HL-60 (cell line): ENCODE results near the gene KCNH1.

ENCODE experiments used
- DNase-seq, 2 experiments: peaks; one replicate each; pipeline ENCODE4 v3.0.0-alpha.2; 2010 to 2020; ENCODE audit warnings: low read depth in 1 of 2, low spot score in 1 of 2
- H3K27ac ChIP-seq: fragments of 250-450 bp; sonication (Bioruptor Pico); replicated peaks from 2 replicates; pipeline ENCODE4 v1.5.1; 2020; ENCODE audit warnings: mild to moderate bottlenecking, moderate library complexity
- H3K27me3 ChIP-seq: fragments of 250-450 bp; sonication (Bioruptor Pico); 2 replicates; pipeline ENCODE4 v1.5.1; 2021; ENCODE audit warnings: mild to moderate bottlenecking, moderate library complexity; ENCODE audit not compliant: insufficient read depth, poor library complexity, severe bottlenecking
- H3K4me3 ChIP-seq: replicated peaks from 2 replicates; pipeline ENCODE4 v1.5.1; 2011; ENCODE audit warnings: mild to moderate bottlenecking, control low read depth, low read length; ENCODE audit not compliant: insufficient read depth
- CTCF ChIP-seq: IDR thresholded peaks from one replicate; pipeline ENCODE4 v1.5.1; 2011; ENCODE audit warnings: low read length, control low read depth, inconsistent platforms; ENCODE audit not compliant: insufficient read depth
- GABPA ChIP-seq: IDR thresholded peaks from 2 replicates; pipeline ENCODE4 v1.6.1; 2012; ENCODE audit warnings: low read depth
- POLR2AphosphoS5 ChIP-seq: IDR thresholded peaks from 2 replicates; pipeline ENCODE4 v1.6.1; 2012; ENCODE audit warnings: low read depth
- REST ChIP-seq: IDR thresholded peaks from 2 replicates; pipeline ENCODE4 v1.6.1; 2012; ENCODE audit warnings: low read depth; ENCODE audit not compliant: insufficient replicate concordance
- SPI1 ChIP-seq: IDR thresholded peaks from 2 replicates; pipeline ENCODE4 v1.6.1; 2012; ENCODE audit warnings: low read depth, mild to moderate bottlenecking, borderline replicate concordance

The KCNH1 gene

GRCh38 chr1:211035821-211036380 lies 98.0 kb downstream of the KCNH1 start:
- TF ChIP-seq GABPA (no peak), CTCF (no peak), REST (no peak), SPI1 (no peak), POLR2AphosphoS5 (no peak)
- no peak for DNase-seq
- no peaks in the 10 kb centered on the region for H3K27me3 ChIP-seq
- H3K4me3 ChIP-seq, result no peak overlapping the region
- H3K27ac ChIP-seq, result no peak overlapping the region

GRCh38 chr1:211033921-211034525 lies 99.9 kb downstream of the KCNH1 start:
- DNase-seq, result no peak

More at GRCh38 chr1:211033921-211034525, 99.9 kb downstream of the KCNH1 start:
- TF ChIP-seq CTCF, result no peak
- TF ChIP-seq POLR2AphosphoS5, result no peak
- TF ChIP-seq REST, result no peak
- TF ChIP-seq SPI1, result no peak
- TF ChIP-seq GABPA, result no peak
- no peak overlapping the region for H3K4me3 ChIP-seq
- H3K27ac ChIP-seq, result no peak overlapping the region
- no peaks in the 10 kb centered on the region for H3K27me3 ChIP-seq
